HCT116 (cell line): ENCODE data around the gene TSPAN14.

Experiments used
- EZH2 ChIP-seq: fragments of 200-600 bp; sonication (generic); IDR thresholded peaks from 2 replicates; pipeline ENCODE4 v1.6.1; 2017; ENCODE audit warnings: antibody characterized with exemption, mixed run types
- JUND ChIP-seq: IDR thresholded peaks from 2 replicates; pipeline ENCODE4 v1.6.1; 2012
- POLR2A ChIP-seq: IDR thresholded peaks from 2 replicates; pipeline ENCODE4 v1.7.0; 2011; ENCODE audit warnings: borderline replicate concordance; ENCODE audit not compliant: insufficient read depth, insufficient read length; ENCODE audit errors: extremely low read depth
- RAD21 ChIP-seq: IDR thresholded peaks from 2 replicates; pipeline ENCODE4 v1.6.1; 2012; ENCODE audit warnings: low read depth, mild to moderate bottlenecking
- SIN3A ChIP-seq: IDR thresholded peaks from 2 replicates; pipeline ENCODE4 v1.6.1; 2012; ENCODE audit warnings: low read depth
- TF ChIP-seq, protein P1 (sequence below), 3 experiments: fragments of 200-600 bp in 1 of 3; sonication (generic) in 1 of 3; IDR thresholded peaks in 2 of 3; conservative IDR thresholded peaks in 1 of 3; 2 replicates each; pipeline ENCODE4 v1.5.1; 2012 to 2017; ENCODE audit warnings: low read depth in 2 of 3, low read length in 2 of 3, antibody characterized with exemption in 1 of 3, borderline replicate concordance in 1 of 3, control low read depth in 1 of 3, mild to moderate bottlenecking in 1 of 3, mixed read lengths in 1 of 3, mixed run types in 1 of 3, moderate library complexity in 1 of 3; ENCODE audit not compliant: insufficient read depth in 1 of 3
- TF ChIP-seq, protein P2 (sequence below): IDR thresholded peaks from 2 replicates; pipeline ENCODE4 v1.6.1; 2012; ENCODE audit warnings: low read depth

DNA sequence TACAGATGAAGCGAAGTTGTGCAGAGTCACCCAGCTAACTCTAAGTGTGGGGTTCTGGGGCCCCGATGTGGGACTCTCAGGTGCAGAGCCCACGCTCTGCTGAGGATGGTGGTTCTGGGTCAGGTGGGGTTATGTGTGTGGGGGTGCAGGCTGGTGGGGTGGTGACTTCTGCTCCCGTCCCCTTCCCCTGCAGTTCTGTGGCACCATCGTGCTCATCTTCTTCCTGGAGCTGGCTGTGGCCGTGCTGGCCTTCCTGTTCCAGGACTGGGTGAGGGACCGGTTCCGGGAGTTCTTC lies 54.9 kb downstream of the TSPAN14 start:
- TF ChIP-seq JUND (no peak), POLR2A (no peak), SIN3A (no peak), EZH2 (no peak), RAD21 (no peak)
- TF ChIP-seq, protein P1, sequence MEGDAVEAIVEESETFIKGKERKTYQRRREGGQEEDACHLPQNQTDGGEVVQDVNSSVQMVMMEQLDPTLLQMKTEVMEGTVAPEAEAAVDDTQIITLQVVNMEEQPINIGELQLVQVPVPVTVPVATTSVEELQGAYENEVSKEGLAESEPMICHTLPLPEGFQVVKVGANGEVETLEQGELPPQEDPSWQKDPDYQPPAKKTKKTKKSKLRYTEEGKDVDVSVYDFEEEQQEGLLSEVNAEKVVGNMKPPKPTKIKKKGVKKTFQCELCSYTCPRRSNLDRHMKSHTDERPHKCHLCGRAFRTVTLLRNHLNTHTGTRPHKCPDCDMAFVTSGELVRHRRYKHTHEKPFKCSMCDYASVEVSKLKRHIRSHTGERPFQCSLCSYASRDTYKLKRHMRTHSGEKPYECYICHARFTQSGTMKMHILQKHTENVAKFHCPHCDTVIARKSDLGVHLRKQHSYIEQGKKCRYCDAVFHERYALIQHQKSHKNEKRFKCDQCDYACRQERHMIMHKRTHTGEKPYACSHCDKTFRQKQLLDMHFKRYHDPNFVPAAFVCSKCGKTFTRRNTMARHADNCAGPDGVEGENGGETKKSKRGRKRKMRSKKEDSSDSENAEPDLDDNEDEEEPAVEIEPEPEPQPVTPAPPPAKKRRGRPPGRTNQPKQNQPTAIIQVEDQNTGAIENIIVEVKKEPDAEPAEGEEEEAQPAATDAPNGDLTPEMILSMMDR (IDR thresholded peaks at IDR 0.05 in 2 of 3, conservative IDR thresholded peaks at IDR 0.05 in 1 of 3; ENCODE audit: borderline replicate concordance in 1 of 3, insufficient read depth in 1 of 3, low read depth in 2 of 3, low read length in 2 of 3), result no peak
- TF ChIP-seq, protein P2, sequence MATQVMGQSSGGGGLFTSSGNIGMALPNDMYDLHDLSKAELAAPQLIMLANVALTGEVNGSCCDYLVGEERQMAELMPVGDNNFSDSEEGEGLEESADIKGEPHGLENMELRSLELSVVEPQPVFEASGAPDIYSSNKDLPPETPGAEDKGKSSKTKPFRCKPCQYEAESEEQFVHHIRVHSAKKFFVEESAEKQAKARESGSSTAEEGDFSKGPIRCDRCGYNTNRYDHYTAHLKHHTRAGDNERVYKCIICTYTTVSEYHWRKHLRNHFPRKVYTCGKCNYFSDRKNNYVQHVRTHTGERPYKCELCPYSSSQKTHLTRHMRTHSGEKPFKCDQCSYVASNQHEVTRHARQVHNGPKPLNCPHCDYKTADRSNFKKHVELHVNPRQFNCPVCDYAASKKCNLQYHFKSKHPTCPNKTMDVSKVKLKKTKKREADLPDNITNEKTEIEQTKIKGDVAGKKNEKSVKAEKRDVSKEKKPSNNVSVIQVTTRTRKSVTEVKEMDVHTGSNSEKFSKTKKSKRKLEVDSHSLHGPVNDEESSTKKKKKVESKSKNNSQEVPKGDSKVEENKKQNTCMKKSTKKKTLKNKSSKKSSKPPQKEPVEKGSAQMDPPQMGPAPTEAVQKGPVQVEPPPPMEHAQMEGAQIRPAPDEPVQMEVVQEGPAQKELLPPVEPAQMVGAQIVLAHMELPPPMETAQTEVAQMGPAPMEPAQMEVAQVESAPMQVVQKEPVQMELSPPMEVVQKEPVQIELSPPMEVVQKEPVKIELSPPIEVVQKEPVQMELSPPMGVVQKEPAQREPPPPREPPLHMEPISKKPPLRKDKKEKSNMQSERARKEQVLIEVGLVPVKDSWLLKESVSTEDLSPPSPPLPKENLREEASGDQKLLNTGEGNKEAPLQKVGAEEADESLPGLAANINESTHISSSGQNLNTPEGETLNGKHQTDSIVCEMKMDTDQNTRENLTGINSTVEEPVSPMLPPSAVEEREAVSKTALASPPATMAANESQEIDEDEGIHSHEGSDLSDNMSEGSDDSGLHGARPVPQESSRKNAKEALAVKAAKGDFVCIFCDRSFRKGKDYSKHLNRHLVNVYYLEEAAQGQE, result no peak
